ENCODE measurements around the gene ZNF668. TPM values are rescaled to one million over a fixed set of nuclear protein-coding genes. Genes with fewer than 3 reads are reported as not detected.

Gene ZNF668
- polyA plus RNA-seq, 1 of the 3 experiments (the other 2 are of a cell fraction), result 13.6 TPM

DNA sequence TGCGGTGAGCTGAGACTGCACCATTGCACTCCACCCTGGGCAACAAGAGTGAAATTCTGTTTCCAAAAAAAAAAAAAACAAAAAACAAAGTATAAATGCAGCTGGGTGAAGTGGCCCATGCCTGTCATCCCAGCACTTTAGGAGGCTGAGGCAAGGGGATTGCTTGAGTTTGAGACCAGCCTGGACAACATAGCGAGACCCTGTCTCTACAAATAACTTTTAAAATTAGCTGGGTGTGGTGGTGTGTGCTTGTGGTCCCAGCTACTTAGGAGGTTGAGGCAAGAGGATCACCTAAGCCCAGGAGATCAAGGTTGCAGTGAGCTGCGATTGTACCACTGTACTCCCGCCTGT, 50.8 kb downstream of the ZNF668 start:
- Histone ChIP-seq H3K27me3 (ENCODE audit: insufficient read depth) (no peaks in the 10 kb centered on the region), H3K4me3 (ENCODE audit: low read depth in 2 of 2, low read length in 1 of 2) (no peak overlapping the region), H4K20me1 (ENCODE audit: insufficient read depth) (no peaks in the 10 kb centered on the region), H3K27ac (ENCODE audit: low read depth in 2 of 2, low read length in 1 of 2) (no peak overlapping the region), H3F3A (replicated peaks; ENCODE audit: insufficient read depth) (no peaks in the 10 kb centered on the region), H3K4me2 (no peak overlapping the region), H3K9ac (no peak overlapping the region), H2AFZ (ENCODE audit: low read depth) (no peak overlapping the region), H3K4me1 (ENCODE audit: control insufficient read depth in 1 of 2, insufficient read depth in 2 of 2, low read depth in 1 of 2, low read length in 1 of 2) (no peaks in the 10 kb centered on the region), H3K9me2 (no peaks in the 10 kb centered on the region), H3K79me2 (ENCODE audit: insufficient read depth) (no peaks in the 10 kb centered on the region), H3K36me3 (replicated peaks in 1 of 2; ENCODE audit: control insufficient read depth in 1 of 2, insufficient read depth in 2 of 2, low read length in 1 of 2) (no peaks in the 10 kb centered on the region), H3K9me3 (no peaks in the 10 kb centered on the region)
- no peak for DNase-seq
- TF ChIP-seq TCF12 (IDR thresholded peaks at IDR 0.05) (no peak), TEAD4 (IDR thresholded peaks at IDR 0.05; ENCODE audit: borderline replicate concordance, insufficient read depth) (no peak), SIN3A (IDR thresholded peaks at IDR 0.05; ENCODE audit: borderline replicate concordance, low read depth, low read length) (no peak), GABPA (IDR thresholded peaks at IDR 0.05; ENCODE audit: low read depth) (no peak), GATA2 (CRISPR knock-in tag; IDR thresholded peaks at IDR 0.05) (no peak), CHD2 (IDR thresholded peaks at IDR 0.05; ENCODE audit: low read length, partially characterized antibody) (no peak), FOSL2 (IDR thresholded peaks at IDR 0.05; ENCODE audit: borderline replicate concordance, low read depth) (no peak)
- TF ChIP-seq, protein P1, sequence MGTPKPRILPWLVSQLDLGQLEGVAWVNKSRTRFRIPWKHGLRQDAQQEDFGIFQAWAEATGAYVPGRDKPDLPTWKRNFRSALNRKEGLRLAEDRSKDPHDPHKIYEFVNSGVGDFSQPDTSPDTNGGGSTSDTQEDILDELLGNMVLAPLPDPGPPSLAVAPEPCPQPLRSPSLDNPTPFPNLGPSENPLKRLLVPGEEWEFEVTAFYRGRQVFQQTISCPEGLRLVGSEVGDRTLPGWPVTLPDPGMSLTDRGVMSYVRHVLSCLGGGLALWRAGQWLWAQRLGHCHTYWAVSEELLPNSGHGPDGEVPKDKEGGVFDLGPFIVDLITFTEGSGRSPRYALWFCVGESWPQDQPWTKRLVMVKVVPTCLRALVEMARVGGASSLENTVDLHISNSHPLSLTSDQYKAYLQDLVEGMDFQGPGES (IDR thresholded peaks at IDR 0.05; ENCODE audit: low read depth, low read length), result no peak
- TF ChIP-seq, protein P2, sequence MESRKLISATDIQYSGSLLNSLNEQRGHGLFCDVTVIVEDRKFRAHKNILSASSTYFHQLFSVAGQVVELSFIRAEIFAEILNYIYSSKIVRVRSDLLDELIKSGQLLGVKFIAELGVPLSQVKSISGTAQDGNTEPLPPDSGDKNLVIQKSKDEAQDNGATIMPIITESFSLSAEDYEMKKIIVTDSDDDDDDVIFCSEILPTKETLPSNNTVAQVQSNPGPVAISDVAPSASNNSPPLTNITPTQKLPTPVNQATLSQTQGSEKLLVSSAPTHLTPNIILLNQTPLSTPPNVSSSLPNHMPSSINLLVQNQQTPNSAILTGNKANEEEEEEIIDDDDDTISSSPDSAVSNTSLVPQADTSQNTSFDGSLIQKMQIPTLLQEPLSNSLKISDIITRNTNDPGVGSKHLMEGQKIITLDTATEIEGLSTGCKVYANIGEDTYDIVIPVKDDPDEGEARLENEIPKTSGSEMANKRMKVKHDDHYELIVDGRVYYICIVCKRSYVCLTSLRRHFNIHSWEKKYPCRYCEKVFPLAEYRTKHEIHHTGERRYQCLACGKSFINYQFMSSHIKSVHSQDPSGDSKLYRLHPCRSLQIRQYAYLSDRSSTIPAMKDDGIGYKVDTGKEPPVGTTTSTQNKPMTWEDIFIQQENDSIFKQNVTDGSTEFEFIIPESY (IDR thresholded peaks at IDR 0.05; ENCODE audit: borderline replicate concordance, low read depth), result no peak
- CTCF ChIA-PET, result interaction anchor here (1.0 to 2.0 kb wide), 2 partner anchors 12 to 38 kb away, joined by 3 to 6 read pairs; partner anchors contain the start of gene HSD3B7
- POLR2A ChIA-PET, result no interaction called here
- WGBS (ENCODE audit: low lambda C conversion rate), result 91% methylated on average over 4 of the region's 4 CpGs

DNA sequence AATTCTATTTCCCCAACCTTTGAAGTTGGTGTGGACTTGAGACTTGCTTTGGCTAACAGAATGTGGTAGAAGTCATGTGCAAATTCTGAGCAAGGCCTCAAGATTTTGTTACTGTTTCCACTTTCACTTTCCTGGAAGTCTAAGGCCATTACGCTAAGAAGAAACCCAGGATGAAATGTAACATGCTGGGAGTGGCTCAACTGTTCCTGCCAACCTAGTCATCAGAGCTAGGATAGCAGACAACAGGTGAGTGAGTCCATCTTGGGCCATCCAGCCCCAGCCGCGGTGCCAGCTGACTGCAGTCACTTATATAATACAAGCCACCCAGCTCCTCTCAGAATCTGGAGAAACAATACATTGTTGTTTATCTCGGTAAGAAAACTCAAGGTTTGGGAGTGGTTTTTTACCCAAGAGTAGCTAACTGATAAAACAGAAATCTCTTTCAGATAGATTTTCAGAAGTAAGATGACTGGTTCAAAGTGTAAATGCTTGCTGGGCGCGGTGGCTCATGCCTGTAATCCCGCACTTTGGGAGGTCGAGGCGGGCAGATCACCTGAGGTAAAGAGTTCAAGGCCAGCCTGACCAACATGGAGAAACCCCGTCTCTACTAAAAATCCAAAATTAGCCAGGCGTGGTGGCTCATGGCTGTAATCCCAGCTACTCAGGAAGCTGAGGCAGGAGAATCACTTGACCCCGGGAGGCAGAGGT, 51.3 kb downstream of the ZNF668 start:
- H3K9me2 ChIP-seq, result no peaks in the 10 kb centered on the region
- H3K27me3 ChIP-seq (ENCODE audit: insufficient read depth), result no peaks in the 10 kb centered on the region
- H3K36me3 ChIP-seq (replicated peaks in 1 of 2; ENCODE audit: control insufficient read depth in 1 of 2, insufficient read depth in 2 of 2, low read length in 1 of 2), result no peaks in the 10 kb centered on the region
- no peak overlapping the region for H3K27ac ChIP-seq (ENCODE audit: low read depth in 2 of 2, low read length in 1 of 2)
- H3K4me1 ChIP-seq (ENCODE audit: control insufficient read depth in 1 of 2, insufficient read depth in 2 of 2, low read depth in 1 of 2, low read length in 1 of 2), result no peaks in the 10 kb centered on the region
- WGBS (ENCODE audit: low lambda C conversion rate), result 82% methylated on average over 12 of the region's 12 CpGs
- ChIA-PET POLR2A (no interaction called here), CTCF (interaction anchor here (1.0 to 2.0 kb wide), 2 partner anchors 11 to 38 kb away, joined by 3 to 6 read pairs; partner anchors contain the start of gene HSD3B7)
- H3K4me2 ChIP-seq, result no peak overlapping the region
- no peaks in the 10 kb centered on the region for H3K79me2 ChIP-seq (ENCODE audit: insufficient read depth)
- no peaks in the 10 kb centered on the region for H4K20me1 ChIP-seq (ENCODE audit: insufficient read depth)
- no peak overlapping the region for H3K9ac ChIP-seq
- no peak overlapping the region for H3K4me3 ChIP-seq (ENCODE audit: low read depth in 2 of 2, low read length in 1 of 2)
- H3K9me3 ChIP-seq, result no peaks in the 10 kb centered on the region
- no peak overlapping the region for H2AFZ ChIP-seq (ENCODE audit: low read depth)
- H3F3A ChIP-seq (replicated peaks; ENCODE audit: insufficient read depth), result no peaks in the 10 kb centered on the region
- TF ChIP-seq, protein P3, sequence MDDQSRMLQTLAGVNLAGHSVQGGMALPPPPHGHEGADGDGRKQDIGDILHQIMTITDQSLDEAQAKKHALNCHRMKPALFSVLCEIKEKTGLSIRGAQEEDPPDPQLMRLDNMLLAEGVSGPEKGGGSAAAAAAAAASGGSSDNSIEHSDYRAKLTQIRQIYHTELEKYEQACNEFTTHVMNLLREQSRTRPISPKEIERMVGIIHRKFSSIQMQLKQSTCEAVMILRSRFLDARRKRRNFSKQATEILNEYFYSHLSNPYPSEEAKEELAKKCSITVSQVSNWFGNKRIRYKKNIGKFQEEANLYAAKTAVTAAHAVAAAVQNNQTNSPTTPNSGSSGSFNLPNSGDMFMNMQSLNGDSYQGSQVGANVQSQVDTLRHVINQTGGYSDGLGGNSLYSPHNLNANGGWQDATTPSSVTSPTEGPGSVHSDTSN (IDR thresholded peaks at IDR 0.05), result no peak
- TF ChIP-seq JUND (IDR thresholded peaks at IDR 0.05) (no peak), FOXJ3 (CRISPR knock-in tag; IDR thresholded peaks at IDR 0.05) (no peak), YY1 (IDR thresholded peaks at IDR 0.05; ENCODE audit: low read depth) (no peak), FOXM1 (IDR thresholded peaks at IDR 0.05; ENCODE audit: low read depth) (no peak), EZH2phosphoT487 (IDR thresholded peaks at IDR 0.05; ENCODE audit: borderline replicate concordance, low read depth) (no peak), POLR2AphosphoS5 (IDR thresholded peaks at IDR 0.05; ENCODE audit: low read depth, low read length) (no peak), GATA2 (CRISPR knock-in tag; IDR thresholded peaks at IDR 0.05) (no peak), MXI1 (IDR thresholded peaks at IDR 0.05; ENCODE audit: low read depth, low read length) (no peak)
- TF ChIP-seq, protein P4, sequence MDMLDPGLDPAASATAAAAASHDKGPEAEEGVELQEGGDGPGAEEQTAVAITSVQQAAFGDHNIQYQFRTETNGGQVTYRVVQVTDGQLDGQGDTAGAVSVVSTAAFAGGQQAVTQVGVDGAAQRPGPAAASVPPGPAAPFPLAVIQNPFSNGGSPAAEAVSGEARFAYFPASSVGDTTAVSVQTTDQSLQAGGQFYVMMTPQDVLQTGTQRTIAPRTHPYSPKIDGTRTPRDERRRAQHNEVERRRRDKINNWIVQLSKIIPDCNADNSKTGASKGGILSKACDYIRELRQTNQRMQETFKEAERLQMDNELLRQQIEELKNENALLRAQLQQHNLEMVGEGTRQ (IDR thresholded peaks at IDR 0.05; ENCODE audit: borderline replicate concordance, low read depth, low read length), result no peak
- TF ChIP-seq, protein P1 (IDR thresholded peaks at IDR 0.05; ENCODE audit: low read depth, low read length), result no peak
- DNase-seq, result no peak

Measured in SK-N-SH (cell line).